ENCODE results near the gene TMEM233.

The TMEM233 gene

DNA sequence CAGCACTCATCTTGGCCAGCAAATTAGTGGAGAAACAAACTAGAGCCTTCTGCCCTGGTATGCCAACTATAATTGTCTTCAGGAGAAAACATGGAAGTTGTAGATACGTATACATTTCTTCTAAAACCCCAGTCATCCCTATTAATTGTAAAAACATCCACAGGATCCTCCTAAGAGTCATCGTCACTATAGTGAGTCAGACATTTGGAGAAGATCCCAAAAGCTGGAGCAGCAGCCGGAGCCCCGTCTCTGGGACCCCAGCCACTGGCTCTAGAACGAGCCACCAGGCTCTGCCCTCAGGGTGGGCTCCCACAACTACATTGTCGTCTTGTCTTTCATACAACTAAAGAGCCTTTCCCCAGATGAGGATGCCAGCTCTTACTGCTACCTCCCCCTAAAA is 89.8 kb downstream of the TMEM233 start:
- Histone ChIP-seq H3K4me3 (ENCODE audit: low read depth, low read length) (no peak overlapping the region), H3K27ac (ENCODE audit: low read depth, low read length) (no peak overlapping the region), H3K79me2 (ENCODE audit: control insufficient read depth, insufficient read depth, low read length, poor library complexity) (no peaks in the 10 kb centered on the region), H3K79me1 (ENCODE audit: low read length) (no peaks in the 10 kb centered on the region), H2AK5ac (ENCODE audit: low read length) (no peak overlapping the region), H4K8ac (ENCODE audit: low read depth, low read length) (no peak overlapping the region), H2BK120ac (ENCODE audit: insufficient read depth, low read length, poor library complexity) (no peak overlapping the region), H3K18ac (ENCODE audit: low read length) (no peak overlapping the region), H3K4me1 (ENCODE audit: control insufficient read depth in 1 of 2, insufficient read depth in 2 of 2, low read length in 2 of 2) (peaks cover 0 to 2% of the 10 kb centered on the region in 2 experiments), H3K23ac (ENCODE audit: low read length) (no peak overlapping the region), H3K36me3 (ENCODE audit: control insufficient read depth in 1 of 2, insufficient read depth in 2 of 2, low read length in 2 of 2) (peaks cover 35 to 45% of the 10 kb centered on the region in 2 experiments), H3K27me3 (ENCODE audit: insufficient read depth, low read length) (no peaks in the 10 kb centered on the region), H2AFZ (ENCODE audit: insufficient read depth, low read length, poor library complexity) (no peak overlapping the region), H2BK12ac (ENCODE audit: low read length) (no peak overlapping the region), H3K4ac (ENCODE audit: low read depth, low read length) (no peak overlapping the region), H4K12ac (ENCODE audit: low read depth, low read length) (no peak overlapping the region), H3K14ac (ENCODE audit: low read length) (no peak overlapping the region), H3K9me3 (ENCODE audit: insufficient read depth, low read depth, low read length) (no peaks in the 10 kb centered on the region), H2BK5ac (ENCODE audit: low read depth, low read length, poor library complexity) (no peak overlapping the region), H3K4me2 (ENCODE audit: low read length) (no peak overlapping the region), H4K91ac (ENCODE audit: low read depth, low read length) (no peak overlapping the region), H3K9ac (ENCODE audit: low read length) (no peak overlapping the region)
- no CpG with 5 or more reads among the region's 6 CpGs for WGBS (ENCODE audit: extremely low coverage, insufficient coverage, insufficient read length)
- DNase-seq = no peak

DNA sequence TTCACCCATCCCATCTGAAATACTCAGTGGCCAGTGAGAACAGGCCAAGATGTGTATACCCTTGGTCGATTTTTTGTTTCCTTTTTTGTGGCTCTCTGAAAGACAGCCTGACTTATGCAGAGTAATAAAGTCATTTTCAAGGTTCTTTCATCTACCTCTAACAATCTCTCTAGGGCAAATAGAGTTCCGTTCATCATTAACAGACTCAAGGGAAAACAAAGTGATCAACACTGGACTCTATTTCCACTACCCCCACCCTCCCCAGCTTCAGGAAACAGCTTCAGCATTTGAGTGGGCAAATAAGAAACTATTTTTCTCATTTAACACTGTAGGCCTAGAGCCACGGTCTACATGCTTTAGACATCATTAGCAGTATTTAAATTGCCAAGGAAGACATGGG is 90.2 kb downstream of the TMEM233 start:
- Histone ChIP-seq H4K8ac (ENCODE audit: low read depth, low read length) (no peak overlapping the region), H2BK120ac (ENCODE audit: insufficient read depth, low read length, poor library complexity) (no peak overlapping the region), H3K27ac (ENCODE audit: low read depth, low read length) (no peak overlapping the region), H3K9ac (ENCODE audit: low read length) (no peak overlapping the region), H4K91ac (ENCODE audit: low read depth, low read length) (no peak overlapping the region), H2AK5ac (ENCODE audit: low read length) (no peak overlapping the region), H3K27me3 (ENCODE audit: insufficient read depth, low read length) (no peaks in the 10 kb centered on the region), H3K79me1 (ENCODE audit: low read length) (no peaks in the 10 kb centered on the region), H3K14ac (ENCODE audit: low read length) (no peak overlapping the region), H3K4me2 (ENCODE audit: low read length) (no peak overlapping the region), H3K4me3 (ENCODE audit: low read depth, low read length) (no peak overlapping the region), H3K36me3 (ENCODE audit: control insufficient read depth in 1 of 2, insufficient read depth in 2 of 2, low read length in 2 of 2) (peaks cover 35 to 42% of the 10 kb centered on the region in 2 experiments), H3K79me2 (ENCODE audit: control insufficient read depth, insufficient read depth, low read length, poor library complexity) (no peaks in the 10 kb centered on the region), H2BK12ac (ENCODE audit: low read length) (no peak overlapping the region), H2AFZ (ENCODE audit: insufficient read depth, low read length, poor library complexity) (no peak overlapping the region), H2BK5ac (ENCODE audit: low read depth, low read length, poor library complexity) (no peak overlapping the region), H3K4ac (ENCODE audit: low read depth, low read length) (no peak overlapping the region), H3K9me3 (ENCODE audit: insufficient read depth, low read depth, low read length) (no peaks in the 10 kb centered on the region), H3K23ac (ENCODE audit: low read length) (no peak overlapping the region), H4K12ac (ENCODE audit: low read depth, low read length) (no peak overlapping the region), H3K18ac (ENCODE audit: low read length) (no peak overlapping the region), H3K4me1 (ENCODE audit: control insufficient read depth in 1 of 2, insufficient read depth in 2 of 2, low read length in 2 of 2) (peaks cover 0 to 2% of the 10 kb centered on the region in 2 experiments)
- WGBS (ENCODE audit: extremely low coverage, insufficient coverage, insufficient read length) = no CpG with 5 or more reads among the region's 3 CpGs
- DNase-seq = no peak

DNA sequence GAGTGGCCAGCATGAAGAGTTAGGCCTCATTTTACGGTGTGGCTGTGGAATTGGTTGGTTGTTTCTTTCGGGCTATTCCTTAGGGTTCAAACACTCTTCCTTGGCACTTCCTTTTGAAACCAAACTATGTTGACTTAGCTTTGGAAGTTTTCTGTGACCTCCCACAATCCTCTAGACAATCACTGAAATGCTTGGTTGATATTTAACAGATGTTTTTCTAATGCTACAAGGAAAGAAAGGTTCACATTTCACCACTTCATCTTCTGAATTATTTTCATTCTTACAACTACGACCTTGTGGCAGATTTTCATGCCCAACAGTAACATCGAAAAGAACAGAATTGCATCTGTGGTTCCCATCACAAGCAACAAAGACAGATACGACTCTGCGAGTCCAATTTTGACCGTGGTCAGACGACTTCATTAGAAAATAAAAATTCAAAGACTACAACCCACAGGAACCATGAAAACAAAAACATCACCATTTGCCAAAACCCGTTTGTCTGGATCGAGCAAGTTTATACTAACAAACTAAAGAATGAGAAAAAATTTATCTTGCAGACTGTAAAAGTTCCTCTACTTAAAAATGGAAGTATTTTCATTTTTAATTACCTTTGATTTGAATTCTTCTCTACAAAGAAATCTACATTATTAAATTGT is 91.3 kb downstream of the TMEM233 start:
- no peak overlapping the region for H4K12ac ChIP-seq (ENCODE audit: low read depth, low read length)
- no peaks in the 10 kb centered on the region for H3K27me3 ChIP-seq (ENCODE audit: insufficient read depth, low read length)
- no peaks in the 10 kb centered on the region for H3K4me1 ChIP-seq (ENCODE audit: control insufficient read depth in 1 of 2, insufficient read depth in 2 of 2, low read length in 2 of 2)
- no peak overlapping the region for H3K4ac ChIP-seq (ENCODE audit: low read depth, low read length)
- H4K8ac ChIP-seq (ENCODE audit: low read depth, low read length) = no peak overlapping the region
- no peak overlapping the region for H2BK120ac ChIP-seq (ENCODE audit: insufficient read depth, low read length, poor library complexity)
- no peak overlapping the region for H3K14ac ChIP-seq (ENCODE audit: low read length)
- H3K36me3 ChIP-seq (ENCODE audit: control insufficient read depth in 1 of 2, insufficient read depth in 2 of 2, low read length in 2 of 2) = peaks cover 30 to 34% of the 10 kb centered on the region in 2 experiments
- H3K79me2 ChIP-seq (ENCODE audit: control insufficient read depth, insufficient read depth, low read length, poor library complexity) = no peaks in the 10 kb centered on the region
- H2BK12ac ChIP-seq (ENCODE audit: low read length) = no peak overlapping the region
- no peak overlapping the region for H4K91ac ChIP-seq (ENCODE audit: low read depth, low read length)
- H3K9ac ChIP-seq (ENCODE audit: low read length) = no peak overlapping the region
- H3K4me2 ChIP-seq (ENCODE audit: low read length) = no peak overlapping the region
- no peak overlapping the region for H3K4me3 ChIP-seq (ENCODE audit: low read depth, low read length)
- H2AK5ac ChIP-seq (ENCODE audit: low read length) = no peak overlapping the region
- H3K27ac ChIP-seq (ENCODE audit: low read depth, low read length) = no peak overlapping the region
- H3K79me1 ChIP-seq (ENCODE audit: low read length) = no peaks in the 10 kb centered on the region
- no peaks in the 10 kb centered on the region for H3K9me3 ChIP-seq (ENCODE audit: insufficient read depth, low read depth, low read length)
- no peak for DNase-seq
- H3K18ac ChIP-seq (ENCODE audit: low read length) = no peak overlapping the region
- H3K23ac ChIP-seq (ENCODE audit: low read length) = no peak overlapping the region
- no CpG with 5 or more reads among the region's 10 CpGs for WGBS (ENCODE audit: extremely low coverage, insufficient coverage, insufficient read length)
- no peak overlapping the region for H2AFZ ChIP-seq (ENCODE audit: insufficient read depth, low read length, poor library complexity)
- H2BK5ac ChIP-seq (ENCODE audit: low read depth, low read length, poor library complexity) = no peak overlapping the region

DNA sequence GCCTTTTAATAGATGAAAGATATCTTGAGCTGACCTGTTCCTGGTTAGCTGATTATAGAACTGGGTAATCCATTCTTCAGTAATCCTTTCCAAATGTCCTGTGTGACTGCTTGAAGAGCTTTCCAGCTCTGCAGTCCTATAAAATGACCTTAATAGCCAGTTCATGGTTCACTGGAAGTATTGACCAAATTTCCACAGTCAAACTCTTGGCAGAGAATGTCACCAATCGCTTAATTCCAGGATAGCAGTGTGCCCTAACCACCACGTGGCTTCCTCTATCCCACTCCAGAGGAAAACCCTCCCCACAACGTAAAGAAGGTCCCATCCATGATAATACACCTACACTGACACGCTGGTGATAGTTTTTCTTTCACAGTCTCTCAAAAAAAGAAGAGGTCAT is 91.8 kb downstream of the TMEM233 start:
- no peak overlapping the region for H2AFZ ChIP-seq (ENCODE audit: insufficient read depth, low read length, poor library complexity)

More for the DNA sequence above, 91.8 kb downstream of the TMEM233 start:
- H2BK12ac ChIP-seq (ENCODE audit: low read length) = no peak overlapping the region
- H3K9me3 ChIP-seq (ENCODE audit: insufficient read depth, low read depth, low read length) = no peaks in the 10 kb centered on the region
- no peak for DNase-seq
- H3K9ac ChIP-seq (ENCODE audit: low read length) = no peak overlapping the region
- no peak overlapping the region for H3K4me3 ChIP-seq (ENCODE audit: low read depth, low read length)
- no peaks in the 10 kb centered on the region for H3K79me2 ChIP-seq (ENCODE audit: control insufficient read depth, insufficient read depth, low read length, poor library complexity)
- H3K27ac ChIP-seq (ENCODE audit: low read depth, low read length) = no peak overlapping the region
- H3K79me1 ChIP-seq (ENCODE audit: low read length) = no peaks in the 10 kb centered on the region
- H4K12ac ChIP-seq (ENCODE audit: low read depth, low read length) = no peak overlapping the region
- H3K27me3 ChIP-seq (ENCODE audit: insufficient read depth, low read length) = no peaks in the 10 kb centered on the region
- H2AK5ac ChIP-seq (ENCODE audit: low read length) = no peak overlapping the region
- H3K4ac ChIP-seq (ENCODE audit: low read depth, low read length) = no peak overlapping the region
- no peak overlapping the region for H4K8ac ChIP-seq (ENCODE audit: low read depth, low read length)
- peaks cover 28 to 30% of the 10 kb centered on the region in 2 experiments for H3K36me3 ChIP-seq (ENCODE audit: control insufficient read depth in 1 of 2, insufficient read depth in 2 of 2, low read length in 2 of 2)
- no peak overlapping the region for H3K23ac ChIP-seq (ENCODE audit: low read length)
- no peak overlapping the region for H3K14ac ChIP-seq (ENCODE audit: low read length)
- no peak overlapping the region for H2BK5ac ChIP-seq (ENCODE audit: low read depth, low read length, poor library complexity)
- no peak overlapping the region for H2BK120ac ChIP-seq (ENCODE audit: insufficient read depth, low read length, poor library complexity)
- no peak overlapping the region for H4K91ac ChIP-seq (ENCODE audit: low read depth, low read length)
- H3K4me2 ChIP-seq (ENCODE audit: low read length) = no peak overlapping the region
- H3K18ac ChIP-seq (ENCODE audit: low read length) = no peak overlapping the region
- no peaks in the 10 kb centered on the region for H3K4me1 ChIP-seq (ENCODE audit: control insufficient read depth in 1 of 2, insufficient read depth in 2 of 2, low read length in 2 of 2)
- no CpG with 5 or more reads among the region's 4 CpGs for WGBS (ENCODE audit: extremely low coverage, insufficient coverage, insufficient read length)
